Measurements from ENCODE around the gene FYN. TPM values are rescaled to one million over a fixed set of nuclear protein-coding genes. Genes with fewer than 3 reads are reported as not detected.

FYN gene
- polyA plus RNA-seq, 3 donors, result 88.4 to 149 (median 114) TPM

DNA sequence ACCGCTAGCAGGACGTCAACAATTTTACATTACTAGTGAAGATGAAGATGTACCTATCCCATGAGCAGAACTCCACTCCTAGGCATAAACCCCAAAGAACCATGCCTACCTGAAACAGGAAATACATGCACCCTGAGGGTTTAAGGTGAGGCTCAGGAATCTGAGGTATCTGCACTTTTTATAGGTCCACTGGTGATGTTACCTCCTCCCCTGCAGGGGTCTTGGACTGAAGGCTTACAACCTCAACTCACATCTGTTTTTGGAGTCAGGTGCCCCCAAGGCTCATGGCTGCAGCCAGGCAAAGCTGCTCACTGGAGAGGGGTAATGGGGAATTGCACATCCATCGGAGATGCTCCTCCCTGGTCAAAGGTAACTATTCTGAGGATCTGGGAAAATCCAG is 135.1 kb downstream of the FYN start:
- no peak overlapping the region for H3K4me3 ChIP-seq (replicated peaks in 1 of 3; ENCODE audit: low read depth in 2 of 3, low read length in 3 of 3)
- no peak overlapping the region for H3K9ac ChIP-seq (ENCODE audit: insufficient read depth, low read length, poor library complexity, severe bottlenecking)
- Mint-ChIP-seq H3K4me3 (no peak overlapping the region), H3K27me3 (ENCODE audit: low read depth in 3 of 3) (no peaks in the 10 kb centered on the region), H3K9me3 (no peaks in the 10 kb centered on the region), H3K36me3 (peaks cover 37 to 60% of the 10 kb centered on the region in 2 donors), H3K4me1 (peaks cover 31% of the 10 kb centered on the region), H3K27ac (peak overlapping the region in 2 of 7 donors; percentile 54 to 59)
- intact Hi-C loops (cut with micrococcal nuclease), result no loop called here
- 100% methylated on average over 1 of the region's 3 CpGs for WGBS (ENCODE audit: insufficient coverage)
- H3K4me2 ChIP-seq (replicated peaks; ENCODE audit: extremely low read depth, low read length, poor library complexity, severe bottlenecking), result no peak overlapping the region
- H3K27ac ChIP-seq (ENCODE audit: low read depth in 1 of 2, low read length in 2 of 2), result peak overlapping the region in 1 of 2 donors; percentile 66
- H3K36me3 ChIP-seq (replicated peaks in 1 of 2; ENCODE audit: control insufficient read depth in 1 of 2, insufficient read depth in 2 of 2, low read length in 2 of 2), result peaks cover 0 to 43% of the 10 kb centered on the region in 2 donors
- H3K4me1 ChIP-seq (ENCODE audit: control insufficient read depth in 1 of 2, insufficient read depth in 2 of 2, low read length in 2 of 2), result peaks cover 24 to 35% of the 10 kb centered on the region in 2 donors
- TF ChIP-seq, protein P1, sequence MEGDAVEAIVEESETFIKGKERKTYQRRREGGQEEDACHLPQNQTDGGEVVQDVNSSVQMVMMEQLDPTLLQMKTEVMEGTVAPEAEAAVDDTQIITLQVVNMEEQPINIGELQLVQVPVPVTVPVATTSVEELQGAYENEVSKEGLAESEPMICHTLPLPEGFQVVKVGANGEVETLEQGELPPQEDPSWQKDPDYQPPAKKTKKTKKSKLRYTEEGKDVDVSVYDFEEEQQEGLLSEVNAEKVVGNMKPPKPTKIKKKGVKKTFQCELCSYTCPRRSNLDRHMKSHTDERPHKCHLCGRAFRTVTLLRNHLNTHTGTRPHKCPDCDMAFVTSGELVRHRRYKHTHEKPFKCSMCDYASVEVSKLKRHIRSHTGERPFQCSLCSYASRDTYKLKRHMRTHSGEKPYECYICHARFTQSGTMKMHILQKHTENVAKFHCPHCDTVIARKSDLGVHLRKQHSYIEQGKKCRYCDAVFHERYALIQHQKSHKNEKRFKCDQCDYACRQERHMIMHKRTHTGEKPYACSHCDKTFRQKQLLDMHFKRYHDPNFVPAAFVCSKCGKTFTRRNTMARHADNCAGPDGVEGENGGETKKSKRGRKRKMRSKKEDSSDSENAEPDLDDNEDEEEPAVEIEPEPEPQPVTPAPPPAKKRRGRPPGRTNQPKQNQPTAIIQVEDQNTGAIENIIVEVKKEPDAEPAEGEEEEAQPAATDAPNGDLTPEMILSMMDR (IDR thresholded peaks at IDR 0.05), result no peak
- H4K20me1 ChIP-seq (ENCODE audit: insufficient read depth, low read length), result peaks cover 100% of the 10 kb centered on the region
- H3K9me3 ChIP-seq (replicated peaks in 1 of 2; ENCODE audit: control insufficient read depth in 1 of 2, insufficient read depth in 1 of 2, low read length in 2 of 2), result no peaks in the 10 kb centered on the region
- peaks cover 61% of the 10 kb centered on the region for H3K79me2 ChIP-seq (ENCODE audit: insufficient read depth, low read length)
- DNase-seq, result no peak
- no peaks in the 10 kb centered on the region for H3K27me3 ChIP-seq (ENCODE audit: control insufficient read depth in 2 of 2, insufficient read depth in 2 of 2, low read length in 2 of 2)
- no peak overlapping the region for H2AFZ ChIP-seq (ENCODE audit: insufficient read depth, low read depth, low read length, poor library complexity, severe bottlenecking)

- Mint-ChIP-seq H3K27ac (peak overlapping the region in 2 of 7 donors; percentile 38 to 71), H3K9me3 (peaks cover 0 to 5% (median 0%) of the 10 kb centered on the region in 7 donors), H3K36me3 (peaks cover 36 to 59% of the 10 kb centered on the region in 2 donors), H3K4me1 (peaks cover 42% of the 10 kb centered on the region), H3K27me3 (ENCODE audit: low read depth in 3 of 3) (no peaks in the 10 kb centered on the region), H3K4me3 (no peak overlapping the region)
- Histone ChIP-seq H3K36me3 (replicated peaks in 1 of 2; ENCODE audit: control insufficient read depth in 1 of 2, insufficient read depth in 2 of 2, low read length in 2 of 2) (peaks cover 0 to 38% of the 10 kb centered on the region in 2 donors), H3K4me3 (replicated peaks in 1 of 3; ENCODE audit: low read depth in 2 of 3, low read length in 3 of 3) (no peak overlapping the region), H3K27ac (ENCODE audit: low read depth in 1 of 2, low read length in 2 of 2) (no peak overlapping the region), H3K4me1 (ENCODE audit: control insufficient read depth in 1 of 2, insufficient read depth in 2 of 2, low read length in 2 of 2) (peaks cover 35 to 45% of the 10 kb centered on the region in 2 donors), H3K9ac (ENCODE audit: insufficient read depth, low read length, poor library complexity, severe bottlenecking) (no peak overlapping the region), H4K20me1 (ENCODE audit: insufficient read depth, low read length) (peaks cover 100% of the 10 kb centered on the region), H3K9me3 (replicated peaks in 1 of 2; ENCODE audit: control insufficient read depth in 1 of 2, insufficient read depth in 1 of 2, low read length in 2 of 2) (peaks cover 0 to 5% of the 10 kb centered on the region in 2 donors), H3K79me2 (ENCODE audit: insufficient read depth, low read length) (peaks cover 59% of the 10 kb centered on the region), H2AFZ (ENCODE audit: insufficient read depth, low read depth, low read length, poor library complexity, severe bottlenecking) (no peak overlapping the region), H3K27me3 (ENCODE audit: control insufficient read depth in 2 of 2, insufficient read depth in 2 of 2, low read length in 2 of 2) (no peaks in the 10 kb centered on the region), H3K4me2 (replicated peaks; ENCODE audit: extremely low read depth, low read length, poor library complexity, severe bottlenecking) (no peak overlapping the region)
- WGBS (ENCODE audit: insufficient coverage), result no CpG with 5 or more reads among the region's 3 CpGs
- TF ChIP-seq, protein P1 (IDR thresholded peaks at IDR 0.05), result no peak
- intact Hi-C loops (cut with micrococcal nuclease), result no loop called here
- DNase-seq, result no peak
Observed at GRCh38 chr6:111737065-111737521, 136.2 kb downstream of the FYN start.

All from CD14-positive monocyte (primary cell).